Activated CD4-positive, alpha-beta T cell treated with anti-CD3 and anti-CD28 coated beads, Interleukin-2, amount 50 U/mL, for 16 hours (primary cell): ENCODE results near the gene CORIN.
"Not testable (repeated sequence)": the region's sequence is repeated elsewhere in the genome, so short reads cannot be mapped to it uniquely, and the experiment has no call there.

Experiments used
- DNase-seq: peaks from one replicate; pipeline ENCODE4 v3.0.0-alpha.2; 2020

Gene CORIN

GRCh38 chr4:47631161-47631560 is 206.7 kb downstream of the CORIN start:
- no peak for DNase-seq

GRCh38 chr4:47624031-47624441 is 213.8 kb downstream of the CORIN start:
- no peak for DNase-seq

- no peak for DNase-seq
Measured at GRCh38 chr4:47621181-47621580, 216.7 kb downstream of the CORIN start.

GRCh38 chr4:47619691-47620090 is 218.2 kb downstream of the CORIN start:
- no peak for DNase-seq

- no peak for DNase-seq
Measured at GRCh38 chr4:47617607-47618006, 220.3 kb downstream of the CORIN start.

- DNase-seq = no peak
Measured at GRCh38 chr4:47615385-47615784, 222.5 kb downstream of the CORIN start.

GRCh38 chr4:47612116-47613023 is 225.5 kb downstream of the CORIN start:
- DNase-seq = no peak

- no peak for DNase-seq
Measured at GRCh38 chr4:47606482-47606881, 231.4 kb downstream of the CORIN start.

GRCh38 chr4:47598896-47599295 is 239.0 kb downstream of the CORIN start:
- DNase-seq = no peak

- no peak for DNase-seq
Measured at GRCh38 chr4:47598320-47598719, 239.5 kb downstream of the CORIN start.

GRCh38 chr4:47597696-47598095 is 240.2 kb downstream of the CORIN start:
- DNase-seq = no peak

- no peak for DNase-seq
Measured at GRCh38 chr4:47590325-47590724, 247.5 kb downstream of the CORIN start.

GRCh38 chr4:47579235-47579634 is 258.6 kb downstream of the CORIN start:
- no peak for DNase-seq

GRCh38 chr4:47577779-47578553 is 259.9 kb downstream of the CORIN start:
- no peak for DNase-seq

- no peak for DNase-seq
Measured at GRCh38 chr4:47572981-47573380, 264.9 kb downstream of the CORIN start.

- DNase-seq = no peak
Measured at GRCh38 chr4:47570816-47571215, 267.1 kb downstream of the CORIN start.

- no peak for DNase-seq
Measured at GRCh38 chr4:47567511-47567910, 270.4 kb downstream of the CORIN start.

GRCh38 chr4:47566969-47567368 is 270.9 kb downstream of the CORIN start:
- no peak for DNase-seq

- no peak for DNase-seq
Measured at GRCh38 chr4:47566566-47566965, 271.3 kb downstream of the CORIN start.

GRCh38 chr4:47562297-47562696 is 275.6 kb downstream of the CORIN start:
- DNase-seq = peak; percentile 5

GRCh38 chr4:47561331-47561730 is 276.5 kb downstream of the CORIN start:
- DNase-seq = no peak

- no peak for DNase-seq
Measured at GRCh38 chr4:47560682-47561081, 277.2 kb downstream of the CORIN start.

- DNase-seq = no peak
Measured at GRCh38 chr4:47557255-47557654, 280.6 kb downstream of the CORIN start.

GRCh38 chr4:47555920-47556319 is 281.9 kb downstream of the CORIN start:
- DNase-seq = not testable (repeated sequence)
